GM21367 (cell line): Measurements from ENCODE around the gene KCNMA1.
"Not testable (repeated sequence)": the region's sequence is repeated elsewhere in the genome, so short reads cannot be mapped to it uniquely, and the experiment has no call there.

Experiments used
- ATAC-seq: cut with Tn5 transposase; IDR thresholded peaks from one replicate; pipeline ENCODE4 v1.9.1; 2021; ENCODE audit not compliant: unreplicated experiment

Gene KCNMA1

GRCh38 chr10:77357185-77357584 is 280.4 kb downstream of the KCNMA1 start:
- no peak for ATAC-seq

GRCh38 chr10:77355844-77356243 is 281.8 kb downstream of the KCNMA1 start:
- ATAC-seq = no peak

- ATAC-seq = no peak
These were observed 286.2 kb downstream of the KCNMA1 start for GRCh38 chr10:77351386-77351785.

GRCh38 chr10:77350711-77351119 is 286.9 kb downstream of the KCNMA1 start:
- ATAC-seq = no peak

GRCh38 chr10:77350134-77350533 is 287.5 kb downstream of the KCNMA1 start:
- no peak for ATAC-seq

- ATAC-seq = no peak
These were observed 288.4 kb downstream of the KCNMA1 start for GRCh38 chr10:77349226-77349625.

GRCh38 chr10:77348751-77349150 is 288.9 kb downstream of the KCNMA1 start:
- no peak for ATAC-seq

GRCh38 chr10:77348082-77348481 is 289.5 kb downstream of the KCNMA1 start:
- ATAC-seq = no peak

GRCh38 chr10:77347052-77347451 is 290.6 kb downstream of the KCNMA1 start:
- ATAC-seq = no peak

GRCh38 chr10:77341055-77341454 is 296.6 kb downstream of the KCNMA1 start:
- ATAC-seq = no peak

GRCh38 chr10:77339872-77340271 is 297.7 kb downstream of the KCNMA1 start:
- ATAC-seq = not testable (repeated sequence)

GRCh38 chr10:77339166-77339565 is 298.4 kb downstream of the KCNMA1 start:
- ATAC-seq = no peak

GRCh38 chr10:77338143-77338542 is 299.5 kb downstream of the KCNMA1 start:
- ATAC-seq = no peak

- ATAC-seq = no peak
These were observed 303.1 kb downstream of the KCNMA1 start for GRCh38 chr10:77334501-77334900.

- no peak for ATAC-seq
These were observed 303.8 kb downstream of the KCNMA1 start for GRCh38 chr10:77333610-77334340.

GRCh38 chr10:77332256-77332655 is 305.4 kb downstream of the KCNMA1 start:
- ATAC-seq = no peak

GRCh38 chr10:77328272-77328816 is 309.3 kb downstream of the KCNMA1 start:
- ATAC-seq = no peak

GRCh38 chr10:77325233-77325537 is 312.4 kb downstream of the KCNMA1 start:
- ATAC-seq = no peak

- ATAC-seq = no peak
These were observed 315.8 kb downstream of the KCNMA1 start for GRCh38 chr10:77321838-77322237.

- no peak for ATAC-seq
These were observed 316.6 kb downstream of the KCNMA1 start for GRCh38 chr10:77320971-77321471.

- ATAC-seq = no peak
These were observed 318.1 kb downstream of the KCNMA1 start for GRCh38 chr10:77319557-77319956.

GRCh38 chr10:77318739-77319138 is 318.9 kb downstream of the KCNMA1 start:
- ATAC-seq = no peak

- no peak for ATAC-seq
These were observed 320.4 kb downstream of the KCNMA1 start for GRCh38 chr10:77317221-77317620.
